ENCODE data around the gene NFAM1. TPM values are rescaled to one million over a fixed set of nuclear protein-coding genes. Genes with fewer than 3 reads are reported as not detected.

The NFAM1 gene
- total RNA-seq, 2 donors from 2014 or later, result 0.64 to 2.1 TPM

DNA sequence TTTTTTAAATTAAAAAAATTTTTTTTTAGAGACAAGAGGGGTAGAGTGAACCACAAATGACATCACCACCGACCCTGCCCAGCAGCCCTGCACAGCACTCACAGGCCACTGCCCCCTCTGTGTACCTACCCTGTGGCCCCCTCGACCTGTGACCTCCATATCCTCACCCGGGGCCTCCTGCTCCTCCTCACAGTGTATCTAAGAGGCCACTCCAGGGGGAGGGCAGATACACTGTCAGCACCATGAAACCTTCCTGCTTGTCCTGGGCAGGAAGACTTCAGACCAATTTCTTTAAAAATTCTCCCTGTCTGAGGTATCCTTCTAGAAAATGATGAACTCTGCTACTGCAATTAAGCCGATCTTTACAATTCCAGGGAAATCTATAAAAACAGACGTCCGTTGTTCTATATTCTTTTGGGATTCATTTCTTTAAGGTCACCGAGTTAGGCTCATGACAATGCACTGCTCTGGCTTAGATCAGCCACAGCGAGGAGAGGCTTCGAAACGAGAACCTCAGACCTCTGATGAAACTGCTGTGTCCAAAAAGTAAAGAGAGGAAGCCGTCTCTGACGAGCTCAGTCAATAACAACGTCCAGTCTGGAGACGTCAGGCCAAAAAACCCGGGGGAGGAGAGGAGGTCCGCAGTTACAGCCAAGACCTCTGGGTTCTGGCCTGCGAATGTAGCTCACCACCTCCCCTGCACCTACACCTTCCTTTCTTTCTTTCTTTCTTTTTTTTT lies 17.5 kb downstream of the NFAM1 start:
- no peaks in the 10 kb centered on the region for H3K4me1 ChIP-seq
- intact Hi-C loops (cut with DNase I), result no loop called here
- H3K9me3 ChIP-seq, result no peaks in the 10 kb centered on the region
- TF ChIP-seq, protein P1, sequence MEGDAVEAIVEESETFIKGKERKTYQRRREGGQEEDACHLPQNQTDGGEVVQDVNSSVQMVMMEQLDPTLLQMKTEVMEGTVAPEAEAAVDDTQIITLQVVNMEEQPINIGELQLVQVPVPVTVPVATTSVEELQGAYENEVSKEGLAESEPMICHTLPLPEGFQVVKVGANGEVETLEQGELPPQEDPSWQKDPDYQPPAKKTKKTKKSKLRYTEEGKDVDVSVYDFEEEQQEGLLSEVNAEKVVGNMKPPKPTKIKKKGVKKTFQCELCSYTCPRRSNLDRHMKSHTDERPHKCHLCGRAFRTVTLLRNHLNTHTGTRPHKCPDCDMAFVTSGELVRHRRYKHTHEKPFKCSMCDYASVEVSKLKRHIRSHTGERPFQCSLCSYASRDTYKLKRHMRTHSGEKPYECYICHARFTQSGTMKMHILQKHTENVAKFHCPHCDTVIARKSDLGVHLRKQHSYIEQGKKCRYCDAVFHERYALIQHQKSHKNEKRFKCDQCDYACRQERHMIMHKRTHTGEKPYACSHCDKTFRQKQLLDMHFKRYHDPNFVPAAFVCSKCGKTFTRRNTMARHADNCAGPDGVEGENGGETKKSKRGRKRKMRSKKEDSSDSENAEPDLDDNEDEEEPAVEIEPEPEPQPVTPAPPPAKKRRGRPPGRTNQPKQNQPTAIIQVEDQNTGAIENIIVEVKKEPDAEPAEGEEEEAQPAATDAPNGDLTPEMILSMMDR (IDR thresholded peaks at IDR 0.05), result no peak
- no peaks in the 10 kb centered on the region for H3K27me3 ChIP-seq
- no peak overlapping the region for H3K9ac ChIP-seq (ENCODE audit: low read depth in 2 of 2, low read length in 2 of 2)
- no peak overlapping the region for H3K27ac ChIP-seq
- no peak overlapping the region for H3K4me3 ChIP-seq
- H3K36me3 ChIP-seq, result no peaks in the 10 kb centered on the region
- DNase-seq, result no peak

DNA sequence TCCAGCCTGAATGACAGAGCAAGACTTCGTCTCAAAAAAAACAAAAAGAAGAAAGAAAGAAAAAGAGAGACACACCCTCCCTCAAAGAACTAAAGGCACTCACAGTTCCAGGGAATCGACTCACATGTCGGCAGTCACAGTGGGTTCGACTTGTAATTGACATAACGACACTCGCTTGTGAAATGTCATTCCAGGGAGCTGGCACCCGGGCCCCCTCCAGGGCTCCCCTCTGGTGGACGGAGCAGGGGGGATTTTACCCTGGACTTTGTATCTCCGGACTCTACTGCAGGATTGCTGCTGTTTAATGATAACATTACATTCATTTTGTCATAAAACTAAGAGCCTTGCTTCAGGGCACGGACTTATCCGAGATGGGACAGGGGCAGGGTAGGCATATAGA lies 18.2 kb downstream of the NFAM1 start:
- Histone ChIP-seq H3K27ac (no peak overlapping the region), H3K4me3 (no peak overlapping the region), H3K9ac (ENCODE audit: low read depth in 2 of 2, low read length in 2 of 2) (no peak overlapping the region), H3K9me3 (no peaks in the 10 kb centered on the region), H3K36me3 (no peaks in the 10 kb centered on the region), H3K4me1 (no peaks in the 10 kb centered on the region), H3K27me3 (no peaks in the 10 kb centered on the region)
- intact Hi-C loops (cut with DNase I), result no loop called here
- DNase-seq, result no peak
- TF ChIP-seq, protein P1 (IDR thresholded peaks at IDR 0.05), result no peak

DNA sequence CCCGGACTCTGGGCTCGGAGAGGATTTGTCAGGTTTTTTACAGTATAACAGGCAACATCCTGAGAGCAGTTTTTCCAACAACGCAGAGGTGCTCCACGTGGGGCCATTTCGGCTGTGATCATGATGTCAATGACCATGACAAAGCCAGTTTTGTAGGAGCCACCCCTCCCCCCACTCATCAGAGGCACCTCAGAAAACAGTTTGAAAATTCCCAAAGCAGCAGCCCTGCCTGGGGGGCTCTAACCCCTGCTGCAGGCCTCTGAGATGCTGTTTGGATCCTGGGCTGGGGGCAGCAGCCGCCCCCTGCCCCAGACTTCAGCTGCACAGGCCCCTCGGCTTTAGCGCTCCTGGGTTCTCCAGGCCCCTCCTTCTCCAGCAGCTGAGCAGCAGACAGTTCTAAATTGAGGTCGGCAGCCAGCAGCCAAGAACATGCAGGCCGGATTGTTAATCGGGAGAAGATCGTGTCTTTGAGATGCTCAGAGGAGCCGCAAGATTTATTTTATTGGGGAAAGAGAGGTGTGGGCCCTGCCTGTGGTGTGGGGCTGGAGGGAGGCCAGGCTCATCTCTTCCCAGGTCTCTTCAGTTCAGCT lies 19.4 kb downstream of the NFAM1 start:
- no peaks in the 10 kb centered on the region for H3K36me3 ChIP-seq
- no peak overlapping the region for H3K4me3 ChIP-seq
- TF ChIP-seq, protein P1 (IDR thresholded peaks at IDR 0.05), result no peak
- H3K27me3 ChIP-seq, result no peaks in the 10 kb centered on the region
- DNase-seq, result no peak
- intact Hi-C loops (cut with DNase I), result no loop called here
- H3K9me3 ChIP-seq, result no peaks in the 10 kb centered on the region
- H3K27ac ChIP-seq, result no peak overlapping the region
- H3K4me1 ChIP-seq, result no peaks in the 10 kb centered on the region
- no peak overlapping the region for H3K9ac ChIP-seq (ENCODE audit: low read depth in 2 of 2, low read length in 2 of 2)

DNA sequence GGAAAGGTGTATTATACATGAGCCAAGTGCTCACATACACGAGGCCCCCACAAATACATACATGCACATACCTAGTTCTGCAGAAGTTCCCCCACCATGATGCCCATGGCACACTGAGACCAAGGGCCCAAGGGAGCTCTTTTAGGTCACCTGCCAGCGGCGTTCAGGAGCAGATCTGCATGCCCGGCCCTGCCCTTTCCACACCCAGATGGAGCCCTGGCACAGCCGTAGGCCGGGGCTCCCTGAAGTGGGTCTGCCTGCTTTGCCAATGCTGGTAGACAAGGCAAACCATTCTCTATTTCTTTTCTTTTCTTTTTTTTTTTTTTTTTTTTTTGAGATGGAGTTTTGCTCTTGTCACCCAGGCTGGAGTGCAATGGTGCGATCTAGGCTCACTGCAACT lies 21.5 kb downstream of the NFAM1 start:
- intact Hi-C loops (cut with DNase I), result no loop called here
- H3K9me3 ChIP-seq, result no peaks in the 10 kb centered on the region
- no peaks in the 10 kb centered on the region for H3K27me3 ChIP-seq
- no peaks in the 10 kb centered on the region for H3K4me1 ChIP-seq
- no peak for DNase-seq
- TF ChIP-seq, protein P1 (IDR thresholded peaks at IDR 0.05), result no peak
- no peak overlapping the region for H3K4me3 ChIP-seq
- H3K36me3 ChIP-seq, result no peaks in the 10 kb centered on the region
- H3K9ac ChIP-seq (ENCODE audit: low read depth in 2 of 2, low read length in 2 of 2), result no peak overlapping the region
- no peak overlapping the region for H3K27ac ChIP-seq

DNA sequence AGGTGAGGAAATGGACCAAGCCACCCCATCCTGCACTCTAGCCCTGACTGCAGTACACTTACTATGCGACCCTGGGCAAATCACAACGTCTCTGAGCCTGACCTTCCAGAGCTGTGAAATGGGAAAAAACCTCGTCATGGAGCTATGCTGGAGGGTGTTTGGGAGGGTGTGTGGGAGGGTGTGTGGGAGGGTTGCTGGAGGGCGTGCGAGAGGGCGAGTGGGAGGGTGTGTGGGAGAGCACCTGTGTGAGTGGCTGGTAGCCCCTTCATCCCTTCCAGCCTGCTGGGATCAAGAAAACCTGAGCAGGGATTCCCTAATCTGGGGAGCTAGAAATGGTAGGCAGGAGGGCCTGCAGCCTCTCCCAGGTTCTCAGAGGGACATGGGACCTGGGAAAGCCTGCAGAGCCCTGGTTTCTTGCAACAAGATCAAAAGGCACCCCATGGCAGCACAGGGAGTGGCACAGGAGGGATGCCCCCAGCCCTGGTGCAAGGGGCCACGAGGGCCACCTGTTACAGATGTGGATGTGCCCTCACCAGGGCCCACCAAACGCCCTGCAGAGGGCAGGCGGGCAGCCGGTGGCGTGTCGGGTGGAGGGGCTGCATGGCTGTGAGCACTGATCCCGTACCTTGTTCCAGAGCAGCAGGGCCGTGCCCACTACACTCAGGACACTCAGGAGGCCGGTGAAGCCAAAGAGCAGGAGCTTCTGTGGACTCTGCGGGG lies 23.2 kb downstream of the NFAM1 start:
- no peaks in the 10 kb centered on the region for H3K9me3 ChIP-seq
- intact Hi-C loops (cut with DNase I), result no loop called here
- no peak for DNase-seq
- H3K36me3 ChIP-seq, result no peaks in the 10 kb centered on the region
- H3K4me1 ChIP-seq, result no peaks in the 10 kb centered on the region
- H3K4me3 ChIP-seq, result no peak overlapping the region
- H3K27ac ChIP-seq, result no peak overlapping the region
- no peaks in the 10 kb centered on the region for H3K27me3 ChIP-seq
- TF ChIP-seq, protein P1 (IDR thresholded peaks at IDR 0.05), result no peak
- H3K9ac ChIP-seq (ENCODE audit: low read depth in 2 of 2, low read length in 2 of 2), result no peak overlapping the region

Data from colonic mucosa (tissue), 4 donors.